Measurements from ENCODE around the gene CCDC138. TPM values are rescaled to one million over a fixed set of nuclear protein-coding genes. Genes with fewer than 3 reads are reported as not detected.

The CCDC138 gene
- total RNA-seq, 1 experiment from 2014 or later = 10.1 TPM

- in situ Hi-C loops (cut with HindIII; ENCODE audit: low pct_unique_long_range_greater_than_20kb, low sequenced_read_pairs) = no loop called here
- ATAC-seq = no peak
- TF ChIP-seq REST (IDR thresholded peaks at IDR 0.05; ENCODE audit: insufficient read depth in 1 of 2, low read depth in 2 of 2, low read length in 1 of 2) (no peak), CTCF (IDR thresholded peaks at IDR 0.05) (no peak), TCF7L2 (IDR thresholded peaks at IDR 0.05; ENCODE audit: low read depth, low read length) (no peak)
- no peaks in the 10 kb centered on the region for H3K9me3 ChIP-seq (ENCODE audit: control insufficient read depth, insufficient read depth, low read depth, low read length)
- H3K4me3 ChIP-seq (ENCODE audit: low read depth in 2 of 2, low read length in 2 of 2) = no peak overlapping the region
- H3K4me1 ChIP-seq (ENCODE audit: control insufficient read depth, insufficient read depth, low read length) = no peaks in the 10 kb centered on the region
- ChIA-PET POLR2A (no interaction called here), CTCF (no interaction called here)
- no peaks in the 10 kb centered on the region for H3K27me3 ChIP-seq (ENCODE audit: control insufficient read depth, insufficient read depth, low read length)
- H3K36me3 ChIP-seq (ENCODE audit: control insufficient read depth, insufficient read depth, low read length) = no peaks in the 10 kb centered on the region
- no peak for DNase-seq (ENCODE audit: low read depth, low spot score)
- no peak overlapping the region for H3K27ac ChIP-seq (ENCODE audit: low read length)
- no TSS peak for BruUV-seq (replicated peaks)
- intact Hi-C loops (cut with micrococcal nuclease; ENCODE audit: unreplicated experiment) = no loop called here
Observed at GRCh38 chr2:108898315-108899082, 111.9 kb downstream of the CCDC138 start.

GRCh38 chr2:108904680-108905079 lies 118.1 kb downstream of the CCDC138 start:
- ATAC-seq (no peak), DNase-seq (ENCODE audit: low read depth, low spot score) (no peak)
- BruUV-seq (replicated peaks) = no TSS peak
- Histone ChIP-seq H3K4me1 (ENCODE audit: control insufficient read depth, insufficient read depth, low read length) (no peaks in the 10 kb centered on the region), H3K36me3 (ENCODE audit: control insufficient read depth, insufficient read depth, low read length) (no peaks in the 10 kb centered on the region), H3K4me3 (ENCODE audit: low read depth in 2 of 2, low read length in 2 of 2) (no peak overlapping the region), H3K27ac (ENCODE audit: low read length) (no peak overlapping the region), H3K27me3 (ENCODE audit: control insufficient read depth, insufficient read depth, low read length) (no peaks in the 10 kb centered on the region), H3K9me3 (ENCODE audit: control insufficient read depth, insufficient read depth, low read depth, low read length) (no peaks in the 10 kb centered on the region)
- in situ Hi-C loops (cut with HindIII; ENCODE audit: low pct_unique_long_range_greater_than_20kb, low sequenced_read_pairs) (no loop called here), intact Hi-C loops (cut with micrococcal nuclease; ENCODE audit: unreplicated experiment) (no loop called here)
- ChIA-PET POLR2A (no interaction called here), CTCF (no interaction called here)
- TF ChIP-seq TCF7L2 (IDR thresholded peaks at IDR 0.05; ENCODE audit: low read depth, low read length) (no peak), REST (IDR thresholded peaks at IDR 0.05; ENCODE audit: insufficient read depth in 1 of 2, low read depth in 2 of 2, low read length in 1 of 2) (no peak), CTCF (IDR thresholded peaks at IDR 0.05) (no peak), POLR2AphosphoS5 (IDR thresholded peaks at IDR 0.05; ENCODE audit: low read depth, low read length) (no peak), SIN3A (IDR thresholded peaks at IDR 0.05; ENCODE audit: borderline replicate concordance, insufficient read depth, low read depth, low read length) (no peak)
